Upper lobe of left lung (tissue), 6 donors: Measurements from ENCODE around the gene GLB1L3. TPM values are rescaled to one million over a fixed set of nuclear protein-coding genes. Genes with fewer than 3 reads are reported as not detected.

Experiments used
- ATAC-seq, 2 donors: fragments of 200-7000 bp; cut with Tn5 transposase; one replicate each; pipeline ENCODE4 v1.9.1; 2022; ENCODE audit warnings: mild to moderate bottlenecking in 2 of 2, moderate library complexity in 2 of 2; ENCODE audit not compliant: low FRiP score in 2 of 2
- DNase-seq, 2 donors: peaks; one replicate each; pipeline ENCODE4 v3.0.0-alpha.2; 2019 to 2020
- H3K27ac ChIP-seq, 4 donors: fragments of 200-600 bp; sonication (generic); one replicate each; pipeline ENCODE4 v1.5.1; 2016 to 2019
- H3K27me3 ChIP-seq, 4 donors: fragments of 200-600 bp; sonication (generic); one replicate each; pipeline ENCODE4 v1.5.1; 2017 to 2019
- H3K36me3 ChIP-seq, 4 donors: fragments of 200-600 bp; sonication (generic); one replicate each; pipeline ENCODE4 v1.5.1; 2016 to 2019
- H3K4me1 ChIP-seq, 4 donors: fragments of 200-600 bp; sonication (generic); one replicate each; pipeline ENCODE4 v1.5.1; 2018 to 2019
- H3K4me3 ChIP-seq, 4 donors: fragments of 200-600 bp; sonication (generic); one replicate each; pipeline ENCODE4 v1.5.1; 2017 to 2019; ENCODE audit warnings: mild to moderate bottlenecking in 2 of 4, moderate library complexity in 1 of 4
- H3K9me3 ChIP-seq, 4 donors: fragments of 200-600 bp; sonication (generic); one replicate each; pipeline ENCODE4 v1.5.1; 2018 to 2019
- CTCF ChIP-seq, 6 experiments: fragments of 450-650 bp in 4 of 6; fragments of 200-600 bp in 2 of 6; sonication (generic) in 2 of 6; IDR thresholded peaks; one replicate each; pipeline ENCODE4 v1.5.1; 2016 to 2019; ENCODE audit warnings: antibody characterized with exemption in 6 of 6
- EP300 ChIP-seq, 4 donors: sonication (generic); formaldehyde crosslinking; IDR thresholded peaks; one replicate each; pipeline ENCODE4 v1.5.1; 2017; ENCODE audit warnings: antibody characterized with exemption in 4 of 4, control low read depth in 2 of 4
- POLR2A ChIP-seq, 4 donors: fragments of 450-650 bp; IDR thresholded peaks; one replicate each; pipeline ENCODE4 v1.5.1; 2016 to 2017; ENCODE audit warnings: antibody characterized with exemption in 4 of 4, mild to moderate bottlenecking in 2 of 4
- POLR2AphosphoS5 ChIP-seq, 2 donors: sonication (generic); formaldehyde crosslinking; IDR thresholded peaks; one replicate each; pipeline ENCODE4 v1.5.1; 2017; ENCODE audit warnings: antibody characterized with exemption in 2 of 2
- WGBS, 2 donors: methylation state at CpG; one replicate each; pipeline ENCODE4 v1.1.5; 2017 to 2018; 5-methylcytosine and 5-hydroxymethylcytosine counted together
- total RNA-seq, 6 donors: library from RNA; depleted of rRNA in 4 of 6; stranded (reverse); fragments of >200 nt in 4 of 6; gene quantifications; one replicate each; pipeline versions ENCODE4 v1.1.0 to v1.2.1, GENCODE V29; 2016 to 2021
- donor health status: DM: no; HTN: no; CAD: no; lungs with moderate emphysema.
- donor health status: DM: no; HTN: yes; CAD: no; lungs with severe emphysema.

The GLB1L3 gene
- total RNA-seq, 6 donors from 2014 or later = 0.17 to 1.3 (median 1.0) TPM; not detected in 2

GRCh38 chr11:134289167-134289566 is 13.0 kb downstream of the GLB1L3 start:
- Histone ChIP-seq H3K27me3 (no peaks in the 10 kb centered on the region), H3K9me3 (no peaks in the 10 kb centered on the region), H3K36me3 (no peaks in the 10 kb centered on the region), H3K27ac (no peak overlapping the region), H3K4me1 (no peaks in the 10 kb centered on the region), H3K4me3 (no peak overlapping the region)
- ATAC-seq (no peak), DNase-seq (no peak)
- 70 to 77% methylated on average over 4 of the region's 4 CpGs for WGBS, 2 donors
- no peak for TF ChIP-seq CTCF (IDR thresholded peaks at IDR 0.05)
- no peak for TF ChIP-seq POLR2AphosphoS5 (IDR thresholded peaks at IDR 0.05)
- no peak for TF ChIP-seq EP300 (IDR thresholded peaks at IDR 0.05)
- TF ChIP-seq POLR2A (IDR thresholded peaks at IDR 0.05) = no peak

- Histone ChIP-seq H3K27me3 (no peaks in the 10 kb centered on the region), H3K9me3 (no peaks in the 10 kb centered on the region), H3K36me3 (no peaks in the 10 kb centered on the region), H3K4me3 (no peak overlapping the region), H3K4me1 (no peaks in the 10 kb centered on the region), H3K27ac (no peak overlapping the region)
- WGBS, 2 donors = 54 to 67% methylated on average over 3 to 12 of the region's 12 CpGs
- peak; percentile 31 to 69 for ATAC-seq
- TF ChIP-seq EP300 (IDR thresholded peaks at IDR 0.05) (no peak), CTCF (IDR thresholded peaks at IDR 0.05) (no peak), POLR2AphosphoS5 (IDR thresholded peaks at IDR 0.05) (no peak), POLR2A (IDR thresholded peaks at IDR 0.05) (no peak)
- peak in 1 of 2 donors; percentile 71 for DNase-seq
Measured at GRCh38 chr11:134289789-134290188, 13.6 kb downstream of the GLB1L3 start.

DNA sequence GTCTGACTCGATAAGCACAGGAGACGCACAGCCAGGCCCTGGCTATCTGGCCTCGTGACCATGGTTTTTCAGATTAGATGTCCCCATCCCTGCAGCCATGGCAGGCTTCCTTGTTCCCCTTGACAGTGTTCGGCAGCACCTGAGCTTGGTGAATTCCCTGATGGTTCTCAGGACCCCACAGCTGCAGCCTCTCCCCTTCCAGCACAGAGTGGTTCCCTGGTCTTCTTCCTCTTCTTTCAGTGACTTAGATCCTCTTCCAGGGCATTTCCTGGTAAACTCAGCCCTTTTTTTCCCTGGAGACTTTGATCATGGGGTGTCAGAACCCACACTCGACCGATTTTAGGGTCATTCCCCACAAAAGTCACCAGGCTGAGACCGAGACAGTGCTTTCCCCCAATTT is 14.5 kb downstream of the GLB1L3 start:
- Histone ChIP-seq H3K36me3 (no peaks in the 10 kb centered on the region), H3K27me3 (no peaks in the 10 kb centered on the region), H3K4me1 (no peaks in the 10 kb centered on the region), H3K4me3 (no peak overlapping the region), H3K9me3 (no peaks in the 10 kb centered on the region), H3K27ac (no peak overlapping the region)
- TF ChIP-seq CTCF (IDR thresholded peaks at IDR 0.05) (no peak), EP300 (IDR thresholded peaks at IDR 0.05) (no peak), POLR2A (IDR thresholded peaks at IDR 0.05) (no peak), POLR2AphosphoS5 (IDR thresholded peaks at IDR 0.05) (no peak)
- ATAC-seq (no peak), DNase-seq (no peak)
- WGBS, 2 donors = 83 to 86% methylated on average over 7 of the region's 7 CpGs

GRCh38 chr11:134291196-134291595 is 15.0 kb downstream of the GLB1L3 start:
- 91 to 95% methylated on average over 6 of the region's 6 CpGs for WGBS, 2 donors
- H3K36me3 ChIP-seq = no peaks in the 10 kb centered on the region
- H3K27me3 ChIP-seq = no peaks in the 10 kb centered on the region
- H3K4me1 ChIP-seq = no peaks in the 10 kb centered on the region
- no peak for ATAC-seq
- DNase-seq = no peak
- H3K9me3 ChIP-seq = no peaks in the 10 kb centered on the region
- H3K27ac ChIP-seq = no peak overlapping the region
- H3K4me3 ChIP-seq = no peak overlapping the region
- TF ChIP-seq POLR2A (IDR thresholded peaks at IDR 0.05) = no peak
- TF ChIP-seq CTCF (IDR thresholded peaks at IDR 0.05) = no peak
- no peak for TF ChIP-seq POLR2AphosphoS5 (IDR thresholded peaks at IDR 0.05)
- no peak for TF ChIP-seq EP300 (IDR thresholded peaks at IDR 0.05)

DNA sequence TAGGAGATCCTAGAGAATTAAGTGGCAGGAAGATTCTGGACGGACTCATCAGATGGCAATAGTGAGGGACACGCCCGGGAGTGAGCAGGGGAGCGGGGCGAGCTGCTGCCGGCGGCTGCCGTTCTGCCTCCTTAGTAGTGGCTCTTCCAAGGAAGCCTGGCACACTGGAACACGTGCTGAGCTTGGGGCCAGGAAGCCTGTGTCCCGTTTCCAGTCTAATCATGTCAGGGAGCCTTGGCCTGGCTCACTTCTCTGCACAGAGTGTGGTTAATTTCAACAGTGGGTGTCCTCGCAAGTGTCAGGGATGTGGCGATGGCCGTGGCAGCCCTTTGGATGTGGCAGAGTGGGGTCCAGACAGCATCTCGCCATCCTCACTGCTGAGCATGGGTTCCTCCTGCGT is 16.5 kb downstream of the GLB1L3 start:
- WGBS, 2 donors = 89 to 95% methylated on average over 13 to 15 of the region's 15 CpGs
- Histone ChIP-seq H3K27me3 (no peaks in the 10 kb centered on the region), H3K36me3 (no peaks in the 10 kb centered on the region), H3K4me1 (no peaks in the 10 kb centered on the region), H3K4me3 (no peak overlapping the region), H3K9me3 (no peaks in the 10 kb centered on the region), H3K27ac (no peak overlapping the region)
- ATAC-seq (no peak), DNase-seq (peak in 1 of 2 donors; percentile 66)
- TF ChIP-seq EP300 (IDR thresholded peaks at IDR 0.05) = no peak
- no peak for TF ChIP-seq CTCF (IDR thresholded peaks at IDR 0.05)
- TF ChIP-seq POLR2AphosphoS5 (IDR thresholded peaks at IDR 0.05) = no peak
- no peak for TF ChIP-seq POLR2A (IDR thresholded peaks at IDR 0.05)
